GM12865 (cell line): ENCODE results near the gene PRKCA.

Source experiments
- DNase-seq: peaks from one replicate; pipeline ENCODE4 v3.0.0; 2010; ENCODE audit warnings: low read depth
- H3K4me3 ChIP-seq: 2 replicates; pipeline ENCODE4 v1.5.1; 2011; ENCODE audit warnings: mild to moderate bottlenecking, low read depth, low read length, control low read depth
- TF ChIP-seq, protein P1 (sequence below): IDR thresholded peaks from 2 replicates; pipeline ENCODE4 v1.5.1; 2011; ENCODE audit warnings: low read length, control low read depth, low read depth, inconsistent platforms; ENCODE audit not compliant: insufficient read depth; ENCODE audit errors: missing control alignments

The PRKCA gene

DNA sequence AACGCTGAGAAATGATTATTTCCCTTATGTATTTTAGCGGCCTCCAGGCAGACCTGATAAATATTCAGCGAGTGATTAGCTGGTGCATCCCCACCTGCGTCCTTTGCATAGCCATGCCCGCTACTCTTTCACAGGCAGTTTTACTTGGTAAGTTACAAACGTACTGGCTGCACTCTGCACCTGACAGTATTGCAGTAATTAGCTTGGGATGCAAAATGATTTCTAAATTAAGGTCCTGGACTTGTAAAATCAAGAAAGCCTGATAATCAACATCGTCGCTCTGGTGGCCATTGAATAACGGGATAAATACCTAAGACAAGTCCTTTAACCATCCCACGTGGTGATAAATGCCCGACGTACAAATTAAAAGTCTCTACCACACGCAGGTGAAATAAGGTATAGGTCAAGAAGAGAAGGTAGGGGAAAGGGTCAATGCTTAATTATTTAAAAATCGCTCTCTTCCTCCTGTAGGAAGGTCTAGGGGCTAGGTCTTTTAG is 998 bp upstream of the PRKCA start:
- TF ChIP-seq, protein P1, sequence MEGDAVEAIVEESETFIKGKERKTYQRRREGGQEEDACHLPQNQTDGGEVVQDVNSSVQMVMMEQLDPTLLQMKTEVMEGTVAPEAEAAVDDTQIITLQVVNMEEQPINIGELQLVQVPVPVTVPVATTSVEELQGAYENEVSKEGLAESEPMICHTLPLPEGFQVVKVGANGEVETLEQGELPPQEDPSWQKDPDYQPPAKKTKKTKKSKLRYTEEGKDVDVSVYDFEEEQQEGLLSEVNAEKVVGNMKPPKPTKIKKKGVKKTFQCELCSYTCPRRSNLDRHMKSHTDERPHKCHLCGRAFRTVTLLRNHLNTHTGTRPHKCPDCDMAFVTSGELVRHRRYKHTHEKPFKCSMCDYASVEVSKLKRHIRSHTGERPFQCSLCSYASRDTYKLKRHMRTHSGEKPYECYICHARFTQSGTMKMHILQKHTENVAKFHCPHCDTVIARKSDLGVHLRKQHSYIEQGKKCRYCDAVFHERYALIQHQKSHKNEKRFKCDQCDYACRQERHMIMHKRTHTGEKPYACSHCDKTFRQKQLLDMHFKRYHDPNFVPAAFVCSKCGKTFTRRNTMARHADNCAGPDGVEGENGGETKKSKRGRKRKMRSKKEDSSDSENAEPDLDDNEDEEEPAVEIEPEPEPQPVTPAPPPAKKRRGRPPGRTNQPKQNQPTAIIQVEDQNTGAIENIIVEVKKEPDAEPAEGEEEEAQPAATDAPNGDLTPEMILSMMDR, result no peak
- H3K4me3 ChIP-seq, result peak overlapping the region; percentile 61
- DNase-seq, result peak; percentile 3

DNA sequence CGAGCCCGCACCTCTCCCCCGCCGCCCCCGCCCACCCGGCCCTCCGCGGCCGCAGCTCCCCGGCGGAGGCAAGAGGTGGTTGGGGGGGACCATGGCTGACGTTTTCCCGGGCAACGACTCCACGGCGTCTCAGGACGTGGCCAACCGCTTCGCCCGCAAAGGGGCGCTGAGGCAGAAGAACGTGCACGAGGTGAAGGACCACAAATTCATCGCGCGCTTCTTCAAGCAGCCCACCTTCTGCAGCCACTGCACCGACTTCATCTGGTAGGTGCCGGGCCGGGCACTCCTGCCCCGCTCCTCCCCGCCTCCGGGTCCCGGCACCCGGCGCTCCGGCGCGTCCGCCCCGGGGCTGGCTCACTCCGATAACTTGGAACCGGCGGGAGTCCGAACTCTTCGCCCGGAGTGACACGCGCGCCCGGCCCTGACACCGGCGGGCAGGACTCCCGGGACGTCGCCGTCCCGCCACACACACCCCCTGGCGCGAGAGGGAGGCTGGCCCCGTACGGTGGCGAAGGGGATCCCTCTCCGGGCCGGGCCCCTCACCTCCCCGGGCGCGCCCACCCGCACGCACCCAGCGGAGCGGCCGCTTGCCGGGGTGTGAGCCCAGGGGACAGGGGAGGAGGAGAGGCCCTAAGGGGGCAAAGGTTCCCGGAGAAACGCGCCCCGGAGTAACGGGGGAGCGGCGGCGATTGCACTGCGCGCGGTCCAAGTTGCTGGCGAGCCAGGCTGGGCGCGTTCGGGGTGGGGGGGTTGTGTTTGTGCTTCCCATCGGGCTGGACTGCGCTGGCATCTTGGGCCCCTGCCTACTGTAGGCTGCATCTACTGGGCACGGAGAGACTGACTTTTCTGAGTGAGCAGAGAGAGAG is 581 bp downstream of the PRKCA start:
- peak; percentile 37 for DNase-seq
- TF ChIP-seq, protein P1, result no peak
- peak overlapping the region; percentile 81 for H3K4me3 ChIP-seq

DNA sequence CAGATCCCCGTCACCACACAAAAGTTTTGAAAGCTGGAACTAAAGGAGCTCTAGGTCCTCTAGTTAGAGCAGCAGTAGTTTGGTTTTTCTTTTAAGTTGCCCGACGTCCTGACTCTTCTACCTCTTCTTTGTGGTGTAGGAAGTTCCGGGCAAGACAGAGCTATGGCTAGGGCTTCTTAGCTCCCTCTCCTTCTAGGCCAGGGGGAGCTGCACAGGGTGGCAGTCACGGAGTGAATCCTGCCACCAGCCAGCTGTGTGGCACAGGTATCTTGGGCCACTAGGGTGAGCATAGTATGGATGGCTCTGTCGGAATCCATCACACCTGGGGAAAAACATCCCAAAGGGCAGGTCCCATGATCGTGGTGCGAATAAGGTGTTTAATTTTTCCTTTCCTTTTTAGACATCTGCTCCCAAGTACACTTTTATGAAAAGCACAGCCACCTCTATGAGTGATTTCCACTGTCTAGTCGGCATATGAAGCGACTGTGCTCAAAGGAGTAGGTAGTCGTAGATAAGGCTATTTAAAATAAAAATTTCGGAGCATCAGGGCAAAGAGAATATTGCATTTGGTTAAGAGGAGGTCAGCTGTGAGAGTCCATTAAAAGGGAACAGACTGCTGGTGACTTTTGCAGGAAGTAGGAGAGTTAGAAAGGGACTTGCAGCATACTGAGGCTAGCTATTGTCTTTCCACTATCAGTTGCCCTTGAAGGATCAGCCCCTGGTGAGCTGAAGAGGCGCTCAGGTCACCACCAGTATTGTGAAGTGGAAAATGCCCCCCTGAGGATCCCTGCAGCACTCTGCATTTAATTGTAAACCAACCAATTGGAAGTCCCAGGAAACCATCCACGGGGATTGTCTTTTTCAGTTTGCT is 2.1 kb downstream of the PRKCA start:
- TF ChIP-seq, protein P1, result no peak
- H3K4me3 ChIP-seq, result no peak overlapping the region
- no peak for DNase-seq

DNA sequence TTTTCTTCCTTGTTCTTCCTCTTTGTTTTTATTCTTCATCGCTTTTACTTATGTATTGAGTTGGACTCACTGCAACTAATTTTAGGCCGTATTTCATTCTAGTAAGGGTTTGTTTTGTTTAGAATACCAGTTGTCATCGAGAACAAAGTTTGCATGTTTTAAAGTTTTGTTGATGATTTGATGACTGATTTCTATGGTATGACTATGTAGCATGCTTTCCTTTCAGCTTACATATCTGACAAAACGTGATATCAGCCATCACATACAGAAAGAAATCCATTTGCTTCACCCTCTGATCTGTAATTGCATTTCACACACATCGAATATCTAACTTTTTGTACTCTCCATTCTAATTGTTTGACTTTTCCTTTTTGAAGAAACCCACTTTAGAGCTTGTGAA is 4.0 kb downstream of the PRKCA start:
- TF ChIP-seq, protein P1, result no peak
- no peak overlapping the region for H3K4me3 ChIP-seq
- DNase-seq, result no peak

DNA sequence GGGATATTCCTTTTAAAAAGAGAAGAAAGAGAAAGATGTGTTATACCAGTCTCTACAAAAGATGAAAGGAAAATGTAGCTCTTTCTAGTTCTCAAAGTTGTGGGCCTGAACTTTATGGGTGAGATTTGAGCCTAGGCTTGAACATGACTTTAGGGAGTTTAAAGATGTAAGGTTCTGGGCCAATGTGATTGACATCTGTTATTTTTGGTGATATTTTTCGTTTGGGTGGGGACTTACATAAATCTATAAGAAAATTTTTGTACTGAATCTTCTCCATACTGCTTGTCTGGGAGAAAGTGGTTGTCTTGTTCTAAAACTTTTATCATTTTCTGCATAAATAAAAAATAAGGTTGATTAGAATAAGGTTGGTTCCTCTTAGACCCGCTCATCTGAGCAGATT is 4.8 kb downstream of the PRKCA start:
- H3K4me3 ChIP-seq, result no peak overlapping the region
- no peak for DNase-seq
- TF ChIP-seq, protein P1, result no peak

DNA sequence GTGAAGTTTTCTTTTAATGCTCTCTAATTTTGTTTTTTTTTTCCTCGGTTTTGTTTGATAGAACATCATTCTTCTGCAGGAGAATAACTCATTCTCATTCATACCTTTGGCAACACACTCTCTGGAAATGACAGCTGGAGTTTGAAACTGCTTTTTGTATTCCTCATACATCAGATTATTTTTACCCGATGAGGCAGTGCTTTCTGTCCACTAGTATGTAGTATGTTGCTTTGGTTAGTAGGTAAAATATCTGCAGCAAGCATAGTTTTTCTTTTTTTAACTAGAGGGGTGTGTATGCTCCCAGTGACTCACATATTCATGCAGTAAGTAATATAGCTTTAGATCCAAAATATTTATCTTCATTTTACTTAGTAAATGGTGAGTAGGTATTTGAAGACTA is 6.4 kb downstream of the PRKCA start:
- DNase-seq, result no peak
- no peak overlapping the region for H3K4me3 ChIP-seq
- TF ChIP-seq, protein P1, result no peak
